Mucosa of gallbladder (tissue), 1 donor: ENCODE measurements around the gene CAPN13. TPM values are rescaled to one million over a fixed set of nuclear protein-coding genes. Genes with fewer than 3 reads are reported as not detected.

Experiments used
- DNase-seq: peaks from one replicate; pipeline ENCODE4 v3.0.0-alpha.2; 2020; ENCODE audit warnings: low spot score
- total RNA-seq: library from RNA; stranded (reverse); gene quantifications from one replicate; pipeline ENCODE4 v1.2.1, GENCODE V29; 2021
- donor health status: DM: no; HTN: no; CAD: no.

CAPN13 gene
- total RNA-seq, 1 donor from 2014 or later, result 44.4 TPM

DNA sequence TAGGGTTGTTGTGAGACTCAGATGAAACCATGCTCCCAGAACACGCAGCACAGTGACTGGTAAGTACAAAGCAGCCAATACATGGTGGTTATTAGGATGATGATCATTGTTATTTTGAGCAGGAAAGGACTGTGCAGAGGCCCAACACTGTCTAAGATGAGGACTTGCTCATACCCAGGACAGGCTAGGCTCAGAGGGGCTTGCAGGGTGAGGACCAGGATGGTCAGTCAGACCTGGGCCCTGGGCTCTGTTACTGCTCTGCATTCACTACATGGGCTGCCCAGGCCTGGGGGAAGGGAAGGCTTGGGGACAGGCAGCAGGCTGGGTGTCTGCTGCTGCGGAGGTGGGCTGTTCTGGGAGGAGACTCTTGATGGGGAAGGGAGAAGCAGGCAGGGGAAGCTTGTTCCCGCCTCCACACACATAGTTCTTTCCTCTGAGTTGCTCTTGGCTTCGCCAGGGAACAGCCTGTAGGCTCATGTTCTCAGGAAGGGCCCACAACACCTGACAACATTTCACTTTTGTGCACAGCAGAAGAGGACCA, 17.5 kb downstream of the CAPN13 start:
- DNase-seq, result peak; percentile 6

DNA sequence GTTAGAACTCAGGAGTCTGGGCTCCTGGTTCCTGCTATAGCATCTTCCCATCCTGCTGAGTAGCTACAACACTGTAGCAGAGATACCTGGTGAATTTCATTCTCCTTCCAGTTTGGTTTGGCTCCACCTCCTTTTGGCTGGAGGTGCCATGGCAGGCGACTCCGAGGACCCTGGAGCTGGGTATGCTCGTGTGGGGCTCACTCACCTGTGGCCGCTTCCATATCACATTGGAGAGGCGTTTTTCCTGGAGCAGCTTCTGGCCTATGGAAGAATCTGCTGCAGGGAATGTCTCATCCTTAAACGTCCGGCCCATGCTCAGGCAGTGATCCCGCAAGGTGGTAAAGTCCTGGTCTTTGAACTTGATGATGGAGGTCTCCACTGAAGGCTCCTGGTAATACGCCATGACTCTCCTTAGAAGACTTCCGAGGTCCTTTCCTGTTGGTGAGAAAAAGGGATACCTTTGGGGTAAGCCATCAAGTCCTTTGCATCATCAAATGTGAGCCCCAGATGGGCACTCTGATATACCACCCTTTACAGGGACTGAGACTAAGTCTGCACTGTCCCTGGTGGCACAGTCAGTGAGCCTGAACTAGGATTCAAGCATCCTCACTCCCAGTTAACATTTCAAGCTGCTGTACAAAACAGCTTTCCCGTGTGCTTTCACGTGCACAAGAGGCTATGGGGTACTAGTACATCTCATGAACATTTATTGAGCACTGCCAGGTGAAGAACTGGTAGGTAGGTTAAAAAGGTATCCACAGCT, 20.1 kb downstream of the CAPN13 start:
- DNase-seq, result peak; percentile 7

DNA sequence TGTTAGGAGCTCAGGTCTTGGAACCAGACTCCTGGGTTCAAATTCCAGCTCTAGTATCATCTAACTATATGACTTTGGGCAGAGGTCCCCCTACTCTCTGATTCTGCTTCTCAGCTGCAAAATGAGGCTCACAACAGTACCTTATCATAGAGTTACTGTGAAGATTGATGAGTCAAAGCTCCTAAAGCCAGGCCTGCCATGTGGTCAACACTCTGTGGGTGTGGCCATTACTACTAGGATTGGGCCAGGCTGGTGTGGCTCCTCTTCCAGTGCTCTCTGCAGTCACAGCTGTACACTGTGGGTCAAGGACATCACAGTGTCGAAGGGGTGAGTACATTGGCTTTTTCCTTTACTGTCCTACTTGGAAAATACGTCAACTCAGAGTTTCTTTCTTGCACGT, 22.6 kb downstream of the CAPN13 start:
- peak; percentile 3 for DNase-seq

DNA sequence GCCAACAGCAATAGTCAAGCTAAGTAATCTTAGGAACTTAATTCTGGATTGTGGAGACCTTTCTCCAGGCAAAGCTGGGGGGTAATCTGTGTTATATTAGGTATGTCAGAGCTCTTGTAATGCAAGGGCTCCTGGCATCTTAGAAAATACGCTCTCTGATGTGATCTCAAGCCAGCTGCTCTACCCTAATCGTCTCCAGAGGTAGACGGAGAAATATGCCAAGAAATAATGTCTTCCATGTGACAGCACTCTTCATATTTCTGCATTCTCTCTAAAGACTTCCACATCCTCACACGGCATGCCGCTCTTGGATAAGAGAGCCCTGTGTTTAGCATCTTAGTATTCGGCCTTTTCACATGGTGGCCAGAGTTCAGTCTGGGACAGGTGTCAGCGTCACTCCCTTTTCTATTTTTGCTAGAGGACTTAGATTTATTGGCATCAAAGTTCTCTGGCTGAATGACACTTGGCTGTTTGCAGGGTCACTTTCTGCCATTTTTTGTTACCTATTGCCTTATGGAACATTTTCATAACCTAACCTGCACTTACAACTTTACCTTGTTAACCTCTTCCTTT, 25.2 kb downstream of the CAPN13 start:
- DNase-seq, result peak; percentile 3

DNA sequence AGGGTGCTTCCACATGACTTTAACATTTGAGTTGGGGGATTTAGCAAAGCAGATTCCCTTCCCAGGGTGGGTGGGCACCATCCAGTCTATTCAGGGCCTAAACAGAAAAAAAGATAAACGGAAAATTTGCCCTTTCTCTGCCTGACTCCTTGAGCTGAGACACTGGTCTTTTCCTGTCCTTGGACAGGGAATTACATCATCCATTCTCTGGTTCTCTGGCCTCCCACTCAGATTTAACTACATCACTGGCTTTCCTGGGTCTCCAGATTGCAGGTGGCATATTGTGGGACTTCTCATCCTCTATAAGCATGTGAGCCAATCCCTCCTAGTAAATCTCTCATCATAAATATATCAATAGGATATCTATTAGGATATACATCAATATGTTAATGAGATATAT, 25.8 kb downstream of the CAPN13 start:
- no peak for DNase-seq

DNA sequence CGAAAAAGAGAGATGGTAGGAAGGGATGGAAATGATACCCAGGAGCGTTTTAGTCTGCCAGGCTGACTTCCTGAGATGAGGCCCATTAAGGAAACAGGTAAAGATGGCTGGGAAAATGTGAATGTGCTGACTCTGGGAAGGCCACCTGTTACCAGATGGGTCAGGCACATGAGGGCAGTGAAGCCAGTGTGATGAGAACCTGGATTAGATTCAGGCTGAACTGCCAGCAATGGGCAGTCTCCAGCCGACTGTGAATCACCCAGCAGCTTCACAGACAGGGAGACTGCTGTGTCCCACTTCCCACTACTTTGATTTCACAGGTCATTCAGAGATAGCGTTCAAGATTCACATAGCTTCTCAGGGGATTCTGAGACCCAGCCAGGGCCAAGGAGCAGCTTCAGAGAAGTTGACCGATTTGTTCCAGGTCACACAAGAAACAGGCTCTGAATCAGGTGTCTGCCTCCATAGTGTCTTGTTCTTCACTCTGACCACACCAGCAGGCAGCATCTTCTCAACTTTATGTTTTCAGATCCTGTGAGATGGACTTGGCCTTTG, 26.4 kb downstream of the CAPN13 start:
- DNase-seq, result peak; percentile 2

DNA sequence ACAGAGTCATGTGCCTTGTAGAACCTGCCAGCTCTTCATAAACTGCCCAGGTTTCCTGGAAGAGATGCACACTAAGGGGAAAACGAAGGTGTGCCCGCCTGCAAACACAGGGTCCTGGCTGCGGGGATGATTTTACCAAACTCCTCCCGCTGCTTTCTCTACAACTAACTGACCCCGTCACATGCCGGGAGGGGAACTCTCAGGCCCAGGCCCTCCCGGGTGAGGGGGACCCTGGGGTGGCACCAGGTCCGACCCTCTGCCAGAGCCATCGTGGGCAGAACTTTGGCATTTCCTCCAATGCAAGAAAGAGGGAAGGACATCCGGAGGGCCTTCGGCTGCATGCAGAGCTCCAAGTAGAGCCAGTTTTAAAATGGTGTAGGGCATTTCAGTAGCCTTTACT, 28.6 kb downstream of the CAPN13 start:
- DNase-seq, result no peak

DNA sequence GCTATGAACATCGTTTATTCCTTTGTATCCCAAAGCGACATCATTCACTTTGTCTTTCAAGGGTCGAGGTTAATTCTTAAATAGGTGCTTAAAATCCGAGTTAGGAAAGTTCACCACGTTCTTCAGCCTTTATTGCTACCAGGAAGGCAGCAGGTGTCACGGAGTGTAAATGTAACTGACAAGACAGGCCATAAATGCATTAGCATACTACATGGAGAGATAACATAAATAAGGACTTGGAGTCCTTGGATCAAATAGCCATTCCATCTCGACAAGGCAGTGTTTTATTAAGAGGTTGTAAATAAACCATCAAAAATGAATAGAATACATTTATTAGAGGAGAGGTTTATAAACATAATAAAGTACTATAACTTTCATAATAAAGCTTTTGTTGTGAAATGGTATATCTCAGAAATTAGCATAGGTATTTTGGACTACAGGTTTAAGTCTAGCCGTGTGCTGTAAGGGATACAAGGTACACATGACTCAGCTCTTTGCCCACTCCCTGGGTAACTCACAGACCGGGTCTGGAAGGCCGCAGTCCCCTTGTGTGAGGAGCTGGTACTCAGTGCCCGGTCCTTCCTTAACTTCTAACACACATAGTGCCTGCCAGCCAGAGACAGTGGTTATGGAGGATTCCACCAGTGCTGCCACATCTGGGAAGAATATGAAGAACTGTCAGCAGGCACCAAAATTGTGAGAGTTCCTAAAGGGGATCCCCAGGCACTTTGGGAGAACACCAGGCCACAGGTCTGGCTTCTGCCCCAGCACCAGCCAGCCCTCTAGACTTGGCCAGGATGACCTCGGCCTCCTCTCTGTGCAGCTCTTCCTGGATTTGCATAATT, 29.4 kb downstream of the CAPN13 start:
- peak; percentile 4 for DNase-seq

DNA sequence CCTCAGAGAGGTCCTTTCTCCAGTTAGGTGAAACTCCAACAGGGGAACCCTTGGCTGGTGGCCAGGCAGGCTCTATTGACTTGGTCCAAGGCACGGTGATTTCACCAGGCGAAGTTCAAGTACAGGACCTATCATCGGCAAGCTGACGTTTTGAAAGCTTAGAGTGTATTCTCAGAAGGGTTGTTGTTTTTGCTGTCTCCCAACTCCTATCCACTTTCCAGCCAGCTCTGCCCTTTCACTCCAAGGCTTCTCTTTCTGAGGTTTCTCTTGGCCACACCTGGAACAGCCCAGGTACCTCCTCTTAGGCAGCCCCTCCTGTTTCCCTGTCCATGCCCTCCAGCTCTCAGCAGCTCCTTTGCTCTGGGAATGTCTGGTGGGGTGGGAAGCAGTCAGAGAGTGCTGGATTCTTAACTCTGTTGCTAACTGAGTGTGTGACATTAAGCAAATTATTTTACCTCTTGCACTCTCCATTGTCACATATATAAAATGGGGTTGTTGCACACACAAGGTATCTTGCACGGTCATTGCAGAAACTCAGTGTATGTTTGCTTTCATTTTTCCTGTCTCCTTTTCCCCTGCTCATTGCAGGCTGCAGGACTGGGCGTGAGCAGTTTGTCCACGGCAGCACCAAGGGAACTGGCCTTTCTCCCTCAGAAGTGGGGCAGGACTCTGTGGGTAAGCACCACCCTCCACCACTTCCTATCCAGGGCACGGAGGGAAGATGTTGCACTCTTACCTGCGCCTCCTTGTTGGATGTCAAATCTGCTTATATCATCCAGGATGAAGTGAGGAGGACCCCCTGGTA, 30.2 kb downstream of the CAPN13 start:
- peak; percentile 17 for DNase-seq

DNA sequence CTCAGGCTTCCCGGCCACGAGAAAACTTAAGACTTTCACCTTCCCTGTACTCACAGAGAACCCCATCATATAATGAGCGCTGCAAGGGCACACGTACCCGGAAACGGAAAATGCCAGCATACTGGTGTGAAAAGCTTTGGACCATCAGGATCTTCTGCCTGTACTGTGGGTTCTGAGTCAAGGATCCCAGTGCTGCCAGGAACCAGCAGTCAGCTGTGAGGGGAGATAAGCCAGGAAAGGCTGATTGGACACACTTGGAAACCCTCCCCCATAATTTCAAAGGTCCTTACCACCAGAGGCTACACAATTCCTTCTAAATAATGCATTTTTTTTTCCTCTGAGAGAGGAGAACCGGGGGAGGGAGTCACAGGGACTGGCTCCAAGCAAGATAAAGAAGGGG, 31.4 kb downstream of the CAPN13 start:
- DNase-seq, result peak; percentile 9

DNA sequence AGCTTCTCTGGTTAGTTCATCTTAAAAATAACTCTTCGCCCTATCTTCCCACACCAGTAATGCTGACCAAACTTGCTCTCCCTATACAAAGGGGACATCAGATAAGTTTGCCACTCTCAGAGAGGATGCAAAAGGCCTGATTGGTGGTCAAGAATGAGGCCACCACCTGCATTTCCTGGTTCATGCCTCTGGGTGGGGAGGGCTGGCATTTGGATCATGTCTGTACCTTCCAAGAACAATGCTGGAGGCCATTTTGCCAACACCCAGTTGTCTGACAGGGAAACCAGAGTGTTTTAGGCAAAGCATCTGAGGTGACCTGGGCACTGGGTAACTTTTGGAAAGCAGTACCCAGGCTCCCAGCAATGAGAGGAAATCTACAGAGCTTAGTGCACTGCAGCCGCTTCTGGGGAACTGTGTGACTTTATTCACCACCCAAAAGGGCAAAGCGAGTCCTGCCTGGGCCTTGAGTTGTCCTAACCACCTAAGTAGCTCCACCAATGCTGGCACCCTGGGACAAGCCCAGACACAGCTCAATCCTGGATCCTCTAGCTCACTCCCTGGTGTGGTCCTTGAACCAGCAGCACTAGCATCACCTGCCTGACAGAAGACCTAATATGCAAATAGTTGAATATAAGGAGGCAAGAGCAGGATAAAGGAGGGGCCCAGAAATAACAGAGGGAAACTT, 35.1 kb downstream of the CAPN13 start:
- peak; percentile 7 for DNase-seq

DNA sequence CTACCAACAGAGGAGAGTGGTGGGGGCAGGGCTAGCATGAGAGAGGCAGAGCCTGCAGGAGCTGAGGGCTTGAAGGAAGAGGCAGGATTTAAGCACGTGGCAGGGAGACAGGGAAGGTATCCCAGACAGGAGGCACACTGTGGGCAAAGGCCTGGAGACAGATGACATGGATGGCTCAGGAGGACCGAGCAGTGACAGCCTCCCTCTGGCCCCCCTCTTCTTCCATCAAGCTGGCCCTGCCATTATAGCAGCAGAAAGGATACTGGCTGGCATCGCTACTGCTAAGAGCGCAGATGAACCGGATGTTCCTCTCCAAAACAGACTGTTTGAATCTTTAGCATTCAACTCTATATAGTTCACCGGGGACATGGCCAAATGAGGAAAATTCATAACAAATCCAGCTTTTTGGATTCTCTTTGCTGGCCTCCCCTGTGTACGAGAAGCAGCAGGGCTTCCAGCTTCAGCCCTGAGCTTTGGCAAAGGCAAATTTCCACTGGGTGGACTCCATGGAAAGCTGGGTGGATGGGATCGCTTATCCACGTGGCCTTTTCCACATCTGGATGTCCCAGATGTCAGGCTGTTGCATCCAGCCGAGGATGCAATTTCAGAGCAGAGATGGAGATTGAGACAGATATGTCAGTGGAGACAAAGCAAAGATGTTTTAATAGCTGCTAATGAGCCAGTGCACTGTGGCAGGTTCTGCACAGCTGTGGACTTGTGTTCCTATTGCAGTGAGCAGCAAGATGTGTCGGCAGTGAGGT, 36.2 kb downstream of the CAPN13 start:
- DNase-seq, result peak; percentile 3

DNA sequence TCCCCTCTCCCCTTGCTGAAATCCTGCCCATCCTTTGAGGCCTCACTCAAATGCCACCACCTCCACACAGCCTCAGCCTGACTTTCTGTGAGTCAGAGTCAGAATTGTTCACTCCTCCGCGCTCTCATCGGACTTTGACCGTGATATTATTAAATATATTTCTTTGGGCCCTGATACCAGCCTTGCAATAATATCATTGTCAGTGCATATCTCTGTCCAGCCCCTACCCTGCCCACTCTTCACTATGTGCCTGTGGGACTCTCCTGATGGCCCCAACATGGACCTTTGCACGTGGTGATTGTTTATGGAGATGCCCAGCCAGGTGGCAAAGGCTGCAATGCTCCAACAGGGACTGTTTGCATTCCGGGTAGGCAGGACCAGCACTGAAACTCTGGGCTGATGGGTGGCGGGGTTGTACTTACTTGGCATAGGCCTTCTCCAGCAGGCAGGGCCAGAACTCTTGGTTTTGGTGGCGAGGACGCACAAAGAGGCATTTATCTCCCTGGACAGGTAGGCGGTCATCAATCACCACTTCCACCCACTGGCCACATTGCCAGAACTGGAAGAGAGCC, 37.3 kb downstream of the CAPN13 start:
- DNase-seq, result peak; percentile 28

DNA sequence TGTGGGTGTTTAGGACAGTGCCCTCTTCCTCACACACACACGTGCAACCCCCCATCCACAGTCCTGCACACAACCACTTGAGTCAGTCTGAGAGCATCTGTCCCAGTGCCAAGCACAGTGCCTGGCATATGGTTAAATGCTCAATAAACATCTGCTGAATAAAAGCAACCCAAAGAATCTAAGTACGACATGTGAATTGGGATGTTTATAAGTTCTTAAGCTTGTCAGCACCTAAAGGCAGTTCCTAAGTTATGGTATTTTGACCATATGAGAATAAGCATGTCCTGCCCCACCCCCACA, 37.8 kb downstream of the CAPN13 start:
- no peak for DNase-seq

DNA sequence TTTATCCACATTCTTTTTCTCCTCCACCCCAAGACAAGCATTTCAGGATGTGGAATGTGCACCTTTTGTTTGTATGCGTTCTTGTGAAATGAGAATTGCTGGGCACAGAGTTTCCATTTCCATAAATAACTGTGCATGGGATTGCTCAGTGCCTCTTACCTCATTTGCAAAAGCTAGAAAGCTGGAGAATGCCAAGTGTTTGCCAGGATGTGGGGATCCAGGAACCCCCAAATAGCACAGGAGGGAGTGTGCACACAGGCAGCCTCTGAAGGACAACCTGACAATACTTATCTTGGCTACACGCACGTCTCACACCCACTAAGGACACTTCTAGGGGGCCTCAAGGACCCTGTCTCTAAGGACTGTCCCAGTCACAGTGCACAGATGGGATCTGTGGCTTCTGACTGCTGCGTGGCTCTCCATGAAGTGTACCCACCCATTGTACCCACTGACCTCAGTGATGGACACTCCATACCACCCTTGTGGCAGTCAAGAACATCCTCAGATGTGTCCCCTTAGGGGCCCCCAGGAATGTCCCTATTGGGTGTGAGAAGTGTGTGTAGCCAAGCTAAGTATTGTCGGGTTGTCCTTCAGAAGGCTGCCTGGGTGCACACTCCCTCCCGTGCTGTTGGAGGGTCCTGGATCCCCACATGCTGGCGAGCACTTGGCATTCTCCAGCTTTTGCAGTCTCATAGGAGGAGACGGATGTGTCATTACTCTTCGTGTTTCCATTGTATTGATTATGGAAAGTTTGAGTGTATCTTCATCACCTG, 38.4 kb downstream of the CAPN13 start:
- DNase-seq, result no peak

DNA sequence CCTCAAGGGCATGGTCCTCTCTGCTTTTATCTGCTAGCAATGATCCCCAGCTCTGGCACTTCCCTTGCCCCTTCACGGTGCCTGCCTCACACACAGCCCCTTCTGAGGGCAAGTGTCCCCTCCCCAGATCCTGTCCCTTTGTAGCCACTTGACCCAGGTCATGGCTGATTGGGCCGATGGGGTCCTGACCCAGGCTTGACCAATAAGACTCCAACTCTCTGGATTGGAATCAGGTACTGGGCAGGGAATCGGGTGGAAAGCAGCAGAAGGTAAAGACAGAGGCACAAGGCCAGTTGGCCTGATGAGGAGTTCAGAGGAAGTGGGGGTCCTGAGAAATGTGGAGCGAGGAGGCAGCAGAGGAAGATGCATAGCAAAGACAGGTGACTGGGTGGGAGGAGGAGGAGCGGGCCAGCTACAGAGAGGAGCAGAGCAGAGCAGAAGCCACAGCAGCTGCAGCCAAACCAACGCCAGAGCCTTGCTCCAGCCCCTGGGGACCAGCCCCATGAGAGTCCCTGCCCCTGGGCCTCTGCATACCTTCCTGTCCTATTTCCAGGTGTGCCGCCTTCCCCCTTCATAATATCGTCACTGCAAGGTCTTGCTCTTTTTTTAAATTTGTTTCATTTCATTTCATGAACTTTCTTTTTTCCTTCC, 39.1 kb downstream of the CAPN13 start:
- DNase-seq, result no peak

DNA sequence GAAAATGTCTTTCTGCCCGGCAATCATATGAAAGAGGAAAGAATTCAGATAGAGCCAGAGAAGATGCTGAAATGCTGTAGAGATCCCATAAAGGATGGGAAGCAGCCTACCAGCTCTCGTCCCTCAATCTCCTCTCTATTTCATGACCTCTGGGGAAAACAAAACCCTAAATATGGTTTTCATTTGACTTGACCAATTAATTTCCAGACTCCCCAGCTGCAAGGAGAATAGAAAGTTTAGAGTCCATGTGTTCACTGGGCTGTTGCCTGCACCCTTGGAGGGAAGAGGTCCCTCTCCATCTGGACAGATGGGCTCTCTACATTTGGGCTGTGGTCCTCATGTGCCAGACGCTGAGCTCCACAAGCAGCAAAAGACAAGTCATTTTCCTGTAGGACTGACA, 40.6 kb downstream of the CAPN13 start:
- no peak for DNase-seq

DNA sequence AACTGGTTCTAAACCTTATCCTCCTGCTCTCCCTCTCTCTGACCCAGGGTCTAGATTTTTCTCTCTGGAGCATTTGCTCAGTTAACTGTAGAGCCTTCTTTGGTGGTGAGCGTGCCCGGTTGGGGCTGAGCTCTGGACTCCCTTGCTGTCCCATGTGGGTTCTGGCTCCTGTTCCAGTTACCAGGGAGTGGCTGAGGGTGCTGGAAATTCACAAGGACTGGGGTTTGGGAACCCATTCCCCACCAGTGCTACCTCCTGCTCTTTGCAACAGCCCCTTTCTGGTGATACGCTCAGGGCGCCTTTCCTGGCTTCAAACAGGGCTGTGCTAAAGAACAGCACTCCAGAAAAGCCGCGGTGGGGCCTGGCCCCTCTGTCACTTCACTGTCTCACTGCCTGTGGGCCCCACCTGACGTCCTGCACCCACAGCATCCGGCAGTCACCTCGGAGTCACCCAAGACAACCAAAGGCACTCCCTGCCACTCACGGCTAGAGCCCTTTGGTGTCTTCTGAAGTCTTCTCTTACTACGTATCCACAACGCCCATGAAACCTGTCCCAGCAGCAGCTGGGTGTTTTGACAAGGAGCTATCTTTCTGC, 41.3 kb downstream of the CAPN13 start:
- DNase-seq, result no peak
